Kidney epithelial cell (primary cell): ENCODE measurements around the gene THOC2. TPM values are rescaled to one million over a fixed set of nuclear protein-coding genes. Genes with fewer than 3 reads are reported as not detected.
"Not testable (repeated sequence)": the region's sequence is repeated elsewhere in the genome, so short reads cannot be mapped to it uniquely, and the experiment has no call there.

Source experiments
- DNase-seq: peaks from one replicate; pipeline ENCODE4 v3.0.0-alpha.2; 2010; ENCODE audit warnings: low read depth
- H3K27me3 ChIP-seq: 2 replicates; pipeline ENCODE4 v1.6.0; 2011; ENCODE audit warnings: low read length; ENCODE audit not compliant: control insufficient read depth, insufficient read depth
- H3K36me3 ChIP-seq: 2 replicates; pipeline ENCODE4 v1.5.1; 2011; ENCODE audit warnings: low read length; ENCODE audit not compliant: control insufficient read depth, insufficient read depth
- H3K4me3 ChIP-seq: 2 replicates; pipeline ENCODE4 v1.5.1; 2011; ENCODE audit warnings: low read depth, mild to moderate bottlenecking, control low read depth, low read length
- CTCF ChIP-seq: IDR thresholded peaks from 2 replicates; pipeline ENCODE4 v1.5.1; 2011; ENCODE audit warnings: mild to moderate bottlenecking, moderate library complexity, low read length, control low read depth, inconsistent platforms; ENCODE audit not compliant: insufficient read depth, poor library complexity, severe bottlenecking
- total RNA-seq: library from RNA; depleted of rRNA; stranded (reverse); fragments of >200 nt; gene quantifications from 2 replicates; pipeline ENCODE4 v1.2.3, GENCODE V29; 2015

Gene THOC2
- total RNA-seq, 1 donor from 2014 or later = 52.1 TPM

GRCh38 chrX:123588723-123589122, 144.1 kb downstream of the THOC2 start:
- DNase-seq = no peak
- TF ChIP-seq CTCF = no peak
- no peaks in the 10 kb centered on the region for H3K27me3 ChIP-seq
- no peaks in the 10 kb centered on the region for H3K36me3 ChIP-seq
- no peak overlapping the region for H3K4me3 ChIP-seq

- no peaks in the 10 kb centered on the region for H3K27me3 ChIP-seq
- DNase-seq = no peak
- TF ChIP-seq CTCF = no peak
- H3K36me3 ChIP-seq = no peaks in the 10 kb centered on the region
- H3K4me3 ChIP-seq = no peak overlapping the region
These were observed 151.3 kb downstream of the THOC2 start for GRCh38 chrX:123581586-123581985.

- no peak for TF ChIP-seq CTCF
- no peaks in the 10 kb centered on the region for H3K27me3 ChIP-seq
- no peak overlapping the region for H3K4me3 ChIP-seq
- H3K36me3 ChIP-seq = no peaks in the 10 kb centered on the region
- no peak for DNase-seq
These were observed 152.1 kb downstream of the THOC2 start for GRCh38 chrX:123580792-123581191.

GRCh38 chrX:123574027-123574426, 158.8 kb downstream of the THOC2 start:
- not testable (repeated sequence) for H3K36me3 ChIP-seq, H3K4me3 ChIP-seq, DNase-seq, H3K27me3 ChIP-seq

- Histone ChIP-seq H3K36me3 (no peaks in the 10 kb centered on the region), H3K4me3 (no peak overlapping the region), H3K27me3 (no peaks in the 10 kb centered on the region)
- no peak for DNase-seq
- no peak for TF ChIP-seq CTCF
These were observed 162.8 kb downstream of the THOC2 start for GRCh38 chrX:123570011-123570590.

GRCh38 chrX:123563167-123563566, 169.7 kb downstream of the THOC2 start:
- Histone ChIP-seq H3K4me3 (no peak overlapping the region), H3K36me3 (no peaks in the 10 kb centered on the region), H3K27me3 (no peaks in the 10 kb centered on the region)
- no peak for TF ChIP-seq CTCF
- no peak for DNase-seq
